Frontal cortex (tissue), 4 donors: ENCODE results near the gene JPH3. TPM values are rescaled to one million over a fixed set of nuclear protein-coding genes. Genes with fewer than 3 reads are reported as not detected.

Experiments used
- DNase-seq, 2 donors: peaks; one replicate each; pipeline ENCODE4 v3.0.0; 2012; ENCODE audit warnings: low spot score in 2 of 2
- FAIRE-seq: peaks from 2 replicates; lab custom pipeline; 2012; peaks lifted over from hg19 to GRCh38; lab: Jason Lieb, UNC
- total RNA-seq: library from RNA; depleted of rRNA; stranded (reverse); fragments of >200 nt; gene quantifications from one replicate; pipeline ENCODE4 v1.2.3, GENCODE V29; 2014
- donor health status: control.
- donor health status: control.
- donor health status: control.

Gene JPH3
- total RNA-seq, 1 donor from 2014 or later = 48.1 TPM

DNA sequence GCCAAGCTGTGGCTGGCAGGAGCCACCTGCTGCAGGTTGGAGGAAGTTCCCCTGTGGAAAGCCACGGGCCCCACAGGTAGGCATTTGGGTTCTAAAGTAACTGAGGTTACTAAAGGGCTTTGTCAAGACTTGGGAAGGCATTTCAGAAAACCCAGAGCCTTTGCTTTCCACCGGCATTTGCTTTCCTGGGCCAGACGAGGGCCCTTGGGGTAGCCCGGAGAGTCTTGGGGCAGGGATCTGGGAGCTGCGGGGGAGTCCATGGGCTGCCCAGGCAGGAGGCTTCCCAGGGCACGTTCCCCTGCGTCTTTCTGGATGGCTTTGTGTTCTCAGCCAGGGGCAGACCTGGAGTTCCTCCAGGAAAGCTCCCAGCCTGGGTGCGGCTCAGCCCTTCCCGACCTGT lies 43.5 kb downstream of the JPH3 start:
- FAIRE-seq (no peak), DNase-seq (no peak)

DNA sequence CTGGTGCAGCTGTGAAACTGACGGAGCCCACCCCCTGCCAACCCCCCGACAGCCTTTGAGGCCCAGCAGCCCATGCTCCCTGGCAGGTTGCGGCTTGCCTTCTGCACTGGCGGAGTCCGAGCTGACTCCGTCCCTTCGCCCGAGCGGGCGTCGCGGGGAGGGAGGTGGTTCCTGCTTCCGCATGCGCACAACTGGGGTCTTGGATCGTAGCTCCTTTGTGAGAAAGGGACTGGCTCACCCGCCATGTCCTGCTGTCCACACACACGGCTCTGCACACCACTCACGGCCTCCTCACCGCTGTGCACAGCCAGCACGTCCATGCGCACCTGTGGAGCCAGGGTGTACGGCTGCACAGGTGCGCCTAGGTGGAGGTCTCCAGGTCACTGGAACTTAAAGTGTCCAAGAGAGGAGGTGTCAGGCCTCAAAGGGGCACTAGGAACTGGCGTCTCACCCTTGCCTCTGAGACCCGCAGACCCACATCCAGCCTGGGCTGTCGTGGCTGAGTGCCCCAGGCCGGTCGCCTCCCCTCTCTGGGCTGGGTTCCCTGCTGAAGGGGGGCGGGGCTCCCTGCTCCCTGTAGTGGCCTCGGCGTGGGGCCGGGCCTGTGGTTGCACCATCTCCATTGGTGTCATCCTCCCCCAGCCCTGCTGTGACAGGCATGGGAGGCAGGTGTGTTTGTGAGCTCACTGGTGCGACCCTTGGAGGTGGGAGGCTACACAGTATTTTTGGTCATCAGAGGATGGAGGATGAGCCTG lies 45.3 kb downstream of the JPH3 start:
- FAIRE-seq (no peak), DNase-seq (no peak)

DNA sequence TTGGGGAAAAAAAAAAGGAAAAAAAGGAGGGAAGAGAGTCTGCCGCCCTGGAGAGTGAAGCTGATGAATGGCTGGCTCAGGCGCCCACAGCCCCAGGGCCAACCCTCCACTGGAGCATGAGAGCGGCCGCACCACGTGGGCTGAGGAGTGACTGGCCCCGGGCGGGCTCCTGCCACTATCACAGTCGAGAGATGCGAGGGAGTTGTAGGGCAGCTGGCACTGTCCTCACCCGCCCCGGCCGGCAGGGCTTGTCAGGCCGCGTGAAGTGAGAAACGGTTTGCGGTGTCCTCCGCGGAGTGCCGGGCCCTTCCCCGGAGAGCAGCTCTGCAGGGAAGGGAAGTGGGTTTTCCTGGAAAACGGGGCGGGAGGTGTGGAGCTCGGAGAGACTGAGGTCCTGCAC lies 45.9 kb downstream of the JPH3 start:
- no peak for FAIRE-seq
- peak in 1 of 2 donors; percentile 70 for DNase-seq

DNA sequence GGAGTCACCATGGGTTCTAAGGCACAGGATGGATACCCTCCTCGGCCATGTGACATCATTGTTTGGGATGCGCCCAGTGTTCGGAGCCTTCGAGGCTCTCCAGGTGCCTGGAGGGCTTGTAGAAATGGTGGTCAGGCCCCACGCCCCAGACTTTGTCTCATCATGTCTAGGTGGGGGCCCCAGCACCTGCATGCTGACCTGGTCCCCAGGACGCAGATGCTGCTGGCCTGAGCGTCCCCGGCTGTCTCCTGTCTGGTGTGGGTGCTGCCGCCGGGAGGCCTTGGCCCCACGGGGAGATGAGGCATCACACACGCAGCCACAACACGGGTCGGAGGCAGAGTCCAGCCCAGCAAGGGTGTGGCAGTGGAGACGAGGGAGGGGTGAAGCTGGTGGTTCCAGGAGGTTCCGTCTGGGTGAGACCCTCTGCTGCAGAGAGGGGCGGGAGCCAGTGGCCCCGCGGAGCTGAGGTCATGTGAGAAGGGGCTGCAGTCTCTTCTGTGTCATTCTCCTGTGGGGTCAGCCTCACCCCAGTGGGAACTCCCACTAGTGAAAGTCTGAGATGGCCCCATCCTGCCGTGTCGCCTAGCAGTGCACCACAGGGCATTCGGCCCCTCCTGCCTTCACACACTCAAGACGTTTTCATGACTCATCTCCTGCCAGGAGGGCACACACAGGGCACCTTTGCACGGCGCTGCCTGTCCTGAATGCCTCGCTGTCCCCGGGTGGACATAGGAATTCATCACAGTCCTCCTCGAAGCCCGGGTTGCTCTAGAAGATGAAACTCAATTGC lies 46.6 kb downstream of the JPH3 start:
- DNase-seq = no peak
- no peak for FAIRE-seq

DNA sequence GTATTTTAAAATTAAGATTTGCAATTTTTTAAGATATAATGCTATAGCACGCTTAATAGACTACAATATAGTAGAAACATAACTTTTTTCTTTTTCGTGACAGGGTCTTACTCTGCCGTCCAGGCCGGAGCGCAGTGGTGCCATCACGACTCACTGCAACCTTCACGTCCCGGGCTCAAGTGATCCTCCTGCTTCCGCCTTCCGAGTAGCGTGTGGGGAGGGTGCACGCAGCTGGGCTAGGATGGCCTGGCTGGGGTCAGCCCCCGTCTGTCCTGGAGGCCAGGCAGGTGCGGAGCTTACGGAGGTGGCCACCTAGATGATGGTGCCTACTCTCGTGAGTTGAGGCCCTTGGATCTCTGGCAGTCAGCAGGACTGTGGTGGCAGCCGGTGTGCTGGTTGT lies 50.1 kb downstream of the JPH3 start:
- DNase-seq (no peak), FAIRE-seq (no peak)

DNA sequence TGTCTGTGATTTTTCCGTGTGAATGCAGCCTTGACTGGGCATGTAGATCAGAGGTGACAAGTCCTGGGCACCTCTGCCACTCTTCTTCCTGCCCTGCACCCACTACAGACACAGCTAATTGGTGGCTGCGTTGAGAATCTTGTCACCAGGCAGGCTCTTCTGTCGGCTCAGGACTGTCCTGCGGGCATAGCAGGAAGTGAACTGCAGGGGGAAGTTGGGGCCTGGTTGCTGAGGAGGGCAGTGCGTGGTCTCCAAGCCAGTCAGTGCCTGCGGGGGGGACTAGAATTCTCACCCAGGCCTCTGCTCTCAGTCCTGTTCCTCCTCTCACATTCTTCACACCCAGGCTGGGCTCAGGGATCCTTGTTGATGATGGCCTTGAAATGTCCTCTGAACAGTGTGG lies 50.5 kb downstream of the JPH3 start:
- DNase-seq (no peak), FAIRE-seq (no peak)

DNA sequence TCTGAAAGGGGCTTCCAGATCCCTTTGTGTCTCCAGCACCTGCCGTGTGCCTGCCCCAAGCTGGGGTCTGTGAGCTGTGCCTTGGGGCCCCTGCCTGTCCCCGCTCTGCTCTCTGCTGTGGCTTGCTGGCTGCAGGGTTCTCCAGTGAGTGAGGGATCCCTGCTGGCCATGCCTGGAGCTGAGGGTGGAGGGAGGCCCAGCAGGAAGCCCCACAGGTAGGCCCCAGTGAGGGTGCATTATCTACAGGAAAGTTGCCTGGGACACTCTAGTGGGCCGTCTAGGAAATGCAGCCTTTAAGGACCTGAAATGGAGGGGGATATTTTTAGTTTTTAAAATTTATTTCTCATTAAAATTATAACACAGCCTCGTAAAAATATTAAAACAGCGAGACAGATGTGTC lies 50.9 kb downstream of the JPH3 start:
- DNase-seq (no peak), FAIRE-seq (no peak)

DNA sequence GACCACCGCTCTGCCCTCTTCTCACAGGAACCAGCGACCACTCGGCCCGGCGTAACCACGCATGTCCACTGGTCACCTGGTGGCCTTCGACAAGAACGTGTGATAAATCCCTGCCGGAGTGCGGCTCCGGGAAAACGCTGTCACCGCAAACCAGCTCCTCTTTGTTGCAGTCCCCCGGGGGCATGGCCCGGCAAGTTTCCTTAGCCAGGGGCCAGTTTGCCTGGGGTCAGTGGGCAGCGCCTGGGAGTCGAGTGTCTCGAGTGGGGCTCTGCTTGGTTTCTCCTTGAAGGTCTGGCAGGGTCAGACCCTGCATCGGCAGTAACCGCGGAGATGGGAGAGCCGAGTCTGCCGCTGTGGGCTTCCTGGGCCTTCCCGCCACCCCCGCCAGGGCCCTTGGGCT lies 52.5 kb downstream of the JPH3 start:
- no peak for FAIRE-seq
- no peak for DNase-seq

DNA sequence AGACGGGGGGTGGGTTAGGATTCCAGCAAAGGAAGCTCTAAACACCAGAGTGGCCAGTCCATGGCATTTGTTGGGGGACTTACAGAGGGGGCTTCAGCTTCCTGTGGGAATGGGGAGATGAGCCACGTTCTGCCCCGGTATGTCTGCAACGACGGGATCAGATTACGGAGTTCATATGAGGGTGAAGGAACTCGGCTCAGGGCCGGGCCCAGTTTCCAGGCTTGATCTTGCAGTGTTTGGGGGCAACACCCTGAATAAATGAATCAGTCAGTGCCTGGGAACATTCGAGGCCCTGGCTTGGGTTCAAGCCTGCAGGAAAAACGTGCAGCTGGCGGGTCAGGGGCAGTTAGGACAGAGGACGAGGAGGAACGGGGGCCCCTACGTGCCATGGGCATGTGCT lies 54.0 kb downstream of the JPH3 start:
- FAIRE-seq (no peak), DNase-seq (no peak)

DNA sequence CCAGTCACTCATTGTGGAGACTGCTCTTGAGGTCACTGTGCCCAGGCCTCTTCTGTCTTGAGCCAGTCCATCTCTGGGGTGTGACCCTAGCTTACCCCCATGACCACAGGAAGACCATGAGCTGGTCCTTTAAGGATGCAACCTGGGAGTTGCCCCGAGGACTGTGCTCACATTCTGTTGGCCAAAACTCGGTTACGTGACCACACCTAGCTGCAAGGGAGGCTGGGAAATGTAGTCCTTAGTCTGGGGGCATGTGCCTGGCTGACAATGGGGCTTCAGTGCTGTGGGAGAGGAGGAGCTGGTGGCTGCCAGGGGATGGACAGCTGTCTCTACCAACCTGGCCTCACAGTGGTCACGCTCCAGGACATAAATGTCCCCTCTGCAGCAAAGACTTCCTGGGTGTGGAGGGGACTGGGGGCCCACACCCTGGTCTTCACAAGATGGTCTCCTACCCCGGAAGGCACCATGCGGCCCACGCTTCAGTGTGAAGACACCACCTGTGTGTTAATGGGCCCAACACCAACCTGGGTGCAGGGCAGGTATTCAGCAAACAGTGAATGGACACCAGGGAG lies 55.4 kb downstream of the JPH3 start:
- DNase-seq = no peak
- FAIRE-seq = no peak

DNA sequence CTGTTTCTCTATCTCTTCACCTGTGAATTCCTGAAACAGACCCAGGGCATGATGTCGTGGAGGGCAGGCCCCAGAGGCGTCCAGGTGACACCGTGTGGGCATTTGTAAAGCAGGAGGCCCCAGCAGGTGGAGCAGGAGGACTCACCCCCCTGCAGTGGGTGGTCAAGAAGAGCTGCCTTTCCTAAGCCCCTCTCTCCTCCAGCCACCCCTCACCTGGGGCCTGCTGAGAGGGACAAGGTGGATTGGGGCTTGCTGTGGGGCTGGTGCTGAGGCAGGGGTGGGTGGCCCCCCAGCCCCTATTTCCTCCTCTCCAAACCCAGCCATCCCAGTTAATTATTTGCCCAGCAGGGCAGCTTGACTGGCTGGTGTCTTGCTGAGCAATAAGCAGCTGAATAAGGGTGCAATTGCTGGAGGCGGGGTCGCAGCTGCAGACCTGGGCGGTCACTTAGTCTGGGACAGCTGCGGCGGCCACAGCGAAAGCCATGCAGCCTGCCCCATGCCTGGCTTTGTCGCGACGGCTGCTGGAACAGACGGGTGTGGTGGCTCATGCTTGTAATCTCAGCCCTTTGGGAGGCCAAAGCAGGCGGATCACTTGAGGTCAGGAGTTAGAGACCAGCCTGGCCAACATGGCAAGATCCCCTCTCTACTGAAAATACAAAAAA lies 56.4 kb downstream of the JPH3 start:
- no peak for DNase-seq
- FAIRE-seq = no peak

DNA sequence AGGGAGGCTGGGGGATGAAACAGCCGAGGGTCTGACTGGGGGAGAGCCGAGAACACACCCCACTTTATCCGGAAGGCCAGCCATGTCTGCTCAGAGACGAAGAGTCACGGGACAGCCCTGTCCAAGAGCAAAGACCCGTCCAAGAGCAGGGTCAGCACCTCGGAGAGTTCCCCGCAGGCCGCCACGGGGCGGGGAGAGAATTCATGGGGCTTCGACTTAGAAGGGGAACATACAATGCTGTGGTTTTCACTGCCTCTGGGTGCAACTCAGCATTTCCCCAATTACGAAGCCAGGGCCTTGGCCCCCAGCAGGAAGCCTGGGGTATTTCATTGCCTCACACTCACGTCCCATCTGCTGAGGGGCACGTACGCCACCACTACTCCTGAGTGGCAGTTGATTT lies 59.3 kb downstream of the JPH3 start:
- DNase-seq (no peak), FAIRE-seq (no peak)

DNA sequence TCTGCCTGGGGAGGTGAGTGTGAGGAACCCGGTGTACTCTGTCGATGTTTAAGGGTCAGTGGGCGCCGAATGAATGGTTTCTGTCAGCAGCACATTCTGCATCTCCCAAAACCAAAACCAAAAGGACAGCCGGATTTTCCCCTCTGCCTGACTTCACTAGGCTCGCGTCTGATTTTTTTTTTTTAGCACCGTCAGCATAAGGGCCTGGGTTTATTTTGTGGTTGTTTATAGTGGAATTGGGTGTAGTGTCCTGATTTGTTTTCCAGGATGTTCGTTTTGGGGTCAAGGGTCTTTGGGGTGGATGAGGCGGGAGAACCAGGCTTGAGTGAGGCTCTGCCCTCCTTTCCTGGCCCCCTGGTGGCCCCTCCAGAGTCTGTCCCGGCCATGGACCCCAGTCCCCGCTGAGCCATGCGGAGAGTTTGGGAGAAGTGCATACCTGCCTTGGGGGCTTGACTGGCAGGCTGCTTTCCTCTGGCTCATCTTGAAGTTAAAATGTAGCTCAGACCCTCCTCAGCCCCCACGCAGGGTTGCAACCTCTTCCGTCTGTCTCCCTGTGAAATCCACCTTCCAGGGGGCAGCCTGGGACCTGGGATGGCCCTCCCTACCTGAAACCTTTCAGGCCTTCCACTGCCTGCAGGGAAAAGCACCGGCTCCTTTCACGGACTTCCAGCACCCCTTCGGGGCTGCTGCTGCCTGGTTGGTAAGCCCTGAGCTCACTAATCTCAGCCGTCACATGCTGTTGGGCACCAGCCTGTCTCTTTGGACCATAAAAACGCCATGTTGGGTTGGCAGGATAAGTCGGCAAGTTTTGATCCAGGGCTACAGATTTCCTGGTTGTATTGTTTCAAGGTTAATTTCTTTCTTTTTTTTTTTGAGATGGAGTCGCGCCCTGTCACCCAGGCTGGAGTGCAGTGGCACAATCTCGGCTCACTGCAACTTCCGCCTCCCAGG lies 60.2 kb downstream of the JPH3 start:
- DNase-seq (no peak), FAIRE-seq (no peak)

DNA sequence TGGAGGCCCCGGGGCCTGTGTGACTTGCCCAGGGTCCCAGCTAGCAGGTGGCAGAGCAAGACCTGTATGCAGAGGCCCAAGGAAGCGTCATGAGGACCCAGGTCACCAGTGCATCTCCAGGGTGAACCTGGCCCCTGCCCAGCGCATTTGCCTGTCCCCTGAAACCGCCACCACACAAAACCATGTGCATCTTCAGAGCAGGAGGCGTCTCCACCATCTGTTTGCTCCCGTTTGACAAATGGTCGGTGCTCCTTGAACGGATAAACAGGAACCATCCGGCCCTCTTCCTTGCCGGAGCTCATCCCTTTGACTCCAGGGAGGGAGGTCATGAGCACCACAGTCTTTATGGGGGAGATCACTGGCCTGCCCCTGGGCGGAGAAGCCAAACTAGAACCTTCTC lies 62.5 kb downstream of the JPH3 start:
- DNase-seq (no peak), FAIRE-seq (no peak)

DNA sequence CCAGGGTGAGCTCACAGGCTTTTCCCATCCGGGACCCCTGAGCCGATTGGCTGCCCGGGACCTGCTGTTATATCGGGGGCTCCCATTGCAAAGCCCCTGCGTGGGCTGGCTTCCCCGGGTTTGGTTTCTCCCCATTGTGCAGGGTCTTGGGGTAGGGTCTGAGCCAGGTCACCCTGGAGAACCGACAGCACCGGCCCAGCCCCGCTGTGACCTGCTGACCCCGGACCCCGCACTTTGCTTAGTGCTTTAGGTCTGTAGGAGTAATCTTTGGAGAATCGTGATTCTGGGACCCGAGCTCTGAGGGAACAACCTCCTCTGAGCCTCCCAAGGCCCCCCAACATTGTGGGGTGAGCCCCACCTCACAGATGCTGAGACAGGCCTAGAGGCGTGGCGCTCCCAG lies 62.9 kb downstream of the JPH3 start:
- FAIRE-seq = no peak
- no peak for DNase-seq

DNA sequence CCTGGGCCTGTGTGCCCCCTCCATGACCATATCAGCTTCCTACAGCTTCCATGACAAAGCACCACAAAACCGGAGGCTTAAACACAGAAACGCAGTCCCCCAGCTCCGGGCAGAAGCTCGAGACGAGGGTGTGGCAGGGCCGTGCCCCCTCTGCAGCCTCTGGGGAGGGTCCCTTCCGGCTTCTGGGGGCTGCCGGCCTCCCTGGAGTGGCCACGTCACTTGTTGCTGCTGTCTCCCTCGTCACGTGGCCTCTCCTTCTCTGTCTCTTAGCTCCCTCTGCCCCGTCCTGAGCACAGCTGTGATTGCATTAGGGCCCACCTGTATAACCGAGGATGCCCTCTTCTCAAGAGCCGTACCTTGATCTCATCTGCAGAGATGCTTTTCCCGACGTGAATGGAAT lies 64.6 kb downstream of the JPH3 start:
- DNase-seq = no peak
- FAIRE-seq = no peak

DNA sequence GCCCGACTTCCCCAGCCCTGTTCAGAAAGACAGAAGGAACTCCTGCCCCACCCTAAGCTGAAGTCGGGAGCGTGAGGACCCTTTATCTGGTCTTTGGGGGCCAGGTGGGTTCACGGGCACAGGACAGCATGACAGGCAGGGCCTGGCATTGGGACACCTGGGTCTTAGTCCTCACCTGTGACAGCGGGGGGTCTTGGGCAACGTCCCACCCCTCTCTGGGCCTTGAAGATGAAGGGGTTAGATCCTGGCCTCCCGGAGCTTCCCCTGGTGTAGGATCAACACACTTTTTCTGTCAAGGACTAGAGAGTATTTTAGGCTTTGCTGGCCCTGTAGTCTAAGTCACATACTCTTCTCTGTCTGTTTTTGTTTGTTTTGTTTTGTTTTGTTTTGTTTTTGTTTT lies 65.1 kb downstream of the JPH3 start:
- DNase-seq = no peak

DNA sequence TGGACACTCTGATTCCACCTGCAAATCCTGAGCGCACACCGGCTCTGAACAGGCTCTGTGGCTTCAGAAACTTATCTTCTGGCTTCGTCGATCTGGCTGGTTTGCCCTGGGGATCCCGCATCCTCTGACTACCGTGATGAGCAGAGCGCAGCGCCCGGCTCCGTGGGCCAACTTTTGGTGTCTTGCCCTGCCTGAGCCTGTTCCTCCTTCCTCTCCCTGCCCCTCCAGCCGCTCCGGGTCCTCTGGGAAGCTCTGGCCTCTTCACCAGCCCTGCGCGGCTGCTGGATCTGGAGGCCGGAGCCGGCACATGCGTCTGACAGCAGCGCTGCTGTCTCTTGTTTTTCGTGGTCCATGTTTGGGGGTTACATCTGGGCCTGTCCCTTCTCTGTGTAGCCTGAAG lies 65.6 kb downstream of the JPH3 start:
- FAIRE-seq (no peak), DNase-seq (no peak)

More for the DNA sequence above, 65.1 kb downstream of the JPH3 start:
- FAIRE-seq = no peak

DNA sequence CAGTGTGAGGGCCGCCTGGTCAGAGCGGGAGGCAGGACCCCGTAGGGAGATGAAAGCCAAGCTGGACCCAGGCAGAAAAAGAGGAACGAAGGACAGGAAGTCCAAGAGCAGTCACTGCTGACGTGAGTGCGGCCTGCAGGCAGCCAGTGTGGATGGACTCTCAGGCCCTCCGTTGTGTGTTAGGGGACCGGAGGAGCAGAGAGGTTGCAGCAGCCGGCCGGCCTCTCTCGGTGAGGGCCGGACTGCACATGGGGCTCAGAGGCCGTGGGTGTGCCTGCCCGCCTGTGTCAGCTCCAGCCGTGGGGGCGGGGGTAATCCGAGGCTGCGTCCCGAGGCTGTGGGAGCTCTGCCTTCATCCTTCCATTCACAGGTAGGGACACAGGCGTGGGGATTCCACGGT lies 67.4 kb downstream of the JPH3 start:
- no peak for DNase-seq
- no peak for FAIRE-seq

DNA sequence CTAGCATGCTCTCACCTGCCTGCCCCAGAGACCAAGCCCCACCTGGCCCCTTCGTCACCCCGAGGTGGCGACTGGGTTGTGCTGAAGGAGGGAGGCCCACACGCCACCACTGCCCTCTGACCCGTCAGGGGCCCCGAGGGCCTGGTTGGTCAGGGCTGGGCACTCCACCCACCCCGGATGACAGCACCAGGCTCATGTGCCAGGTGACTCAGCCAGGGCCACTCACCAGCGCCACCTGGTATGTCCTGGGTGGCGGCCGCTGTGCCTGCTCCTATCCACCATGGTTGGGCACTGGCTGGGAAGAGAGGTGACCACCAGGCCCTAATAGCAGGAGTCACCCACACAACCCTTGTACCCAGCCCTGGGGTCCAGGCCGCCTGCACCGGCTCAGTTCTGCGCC lies 68.9 kb downstream of the JPH3 start:
- DNase-seq = no peak
- no peak for FAIRE-seq
